Lung (tissue), 12 donors: ENCODE data around the gene ACOT7. TPM values are rescaled to one million over a fixed set of nuclear protein-coding genes. Genes with fewer than 3 reads are reported as not detected.

Experiments used
- ATAC-seq: fragments of 200-7000 bp; cut with Tn5 transposase; one replicate; pipeline ENCODE4 v1.9.1; 2020; ENCODE audit warnings: moderate number of reproducible peaks; ENCODE audit not compliant: insufficient read depth, low FRiP score
- DNase-seq, 3 donors: peaks; one replicate each; pipeline ENCODE4 v3.0.0-alpha.2; 2013 to 2017
- H3K27ac ChIP-seq, 2 donors: one replicate each; pipeline ENCODE4 v1.5.1; 2013; ENCODE audit warnings: mild to moderate bottlenecking in 2 of 2, moderate library complexity in 2 of 2, control low read depth in 1 of 2, inconsistent platforms in 1 of 2, low read depth in 1 of 2, low read length in 1 of 2
- H3K27me3 ChIP-seq, 3 donors: one replicate each; pipeline ENCODE4 v1.5.1; 2013; ENCODE audit warnings: low read length in 2 of 3; ENCODE audit not compliant: control insufficient read depth in 3 of 3, insufficient read depth in 3 of 3
- H3K36me3 ChIP-seq, 4 donors: one replicate each; pipeline ENCODE4 v1.5.1; 2013; ENCODE audit warnings: low read length in 4 of 4, mild to moderate bottlenecking in 1 of 4, moderate library complexity in 1 of 4; ENCODE audit not compliant: control insufficient read depth in 4 of 4, insufficient read depth in 4 of 4
- H3K4me1 ChIP-seq, 5 donors: one replicate each; pipeline ENCODE4 v1.5.1; 2013; ENCODE audit warnings: low read length in 5 of 5, mild to moderate bottlenecking in 2 of 5, moderate library complexity in 1 of 5; ENCODE audit not compliant: control insufficient read depth in 5 of 5, insufficient read depth in 5 of 5
- H3K4me3 ChIP-seq: one replicate; pipeline ENCODE4 v1.5.1; 2013; ENCODE audit warnings: mild to moderate bottlenecking, control low read depth, moderate library complexity
- H3K9ac ChIP-seq, 2 donors: one replicate each; pipeline ENCODE4 v1.5.1; 2013; ENCODE audit warnings: low read length in 2 of 2, control low read depth in 1 of 2; ENCODE audit not compliant: insufficient read depth in 1 of 2
- H3K9me3 ChIP-seq, 4 donors: one replicate each; pipeline ENCODE4 v1.5.1; 2013; ENCODE audit warnings: low read length in 3 of 4, mild to moderate bottlenecking in 1 of 4, moderate library complexity in 1 of 4; ENCODE audit not compliant: control insufficient read depth in 4 of 4, insufficient read depth in 3 of 4
- WGBS, 2 donors: extraction: QIAGEN DNeasy Blood & Tissue Kit; methylation state at CpG; one replicate each; pipeline ENCODE4 v1.1.7; 2013; 5-methylcytosine and 5-hydroxymethylcytosine counted together
- polyA plus RNA-seq, 2 donors: library from polyadenylated mRNA; stranded (reverse); fragments of 200-250 nt; gene quantifications; one replicate each; pipeline ENCODE4 v1.2.1, GENCODE V29; 2013
- total RNA-seq, 2 donors: library from RNA; depleted of rRNA in 1 of 2; stranded (reverse); fragments of >200 nt in 1 of 2; gene quantifications; one replicate each; pipeline ENCODE4 v1.2.1, GENCODE V29; 2014 to 2021
- TF ChIP-seq, protein P1 (sequence below): IDR thresholded peaks from 2 replicates; pipeline ENCODE4 v1.5.1; 2012; ENCODE audit warnings: mild to moderate bottlenecking; ENCODE audit errors: control extremely low read depth, extremely low read depth
- donor health status: control.
- donor health status: control.
- donor health status: Bipolar disorder and iron deficiency.
- donor health status: healthy.
- donor health status: DM: yes; HTN: yes; CAD: no.

The ACOT7 gene
- total and polyA plus RNA-seq, 4 donors, result 8.8 to 37.4 (median 23.1) TPM

DNA sequence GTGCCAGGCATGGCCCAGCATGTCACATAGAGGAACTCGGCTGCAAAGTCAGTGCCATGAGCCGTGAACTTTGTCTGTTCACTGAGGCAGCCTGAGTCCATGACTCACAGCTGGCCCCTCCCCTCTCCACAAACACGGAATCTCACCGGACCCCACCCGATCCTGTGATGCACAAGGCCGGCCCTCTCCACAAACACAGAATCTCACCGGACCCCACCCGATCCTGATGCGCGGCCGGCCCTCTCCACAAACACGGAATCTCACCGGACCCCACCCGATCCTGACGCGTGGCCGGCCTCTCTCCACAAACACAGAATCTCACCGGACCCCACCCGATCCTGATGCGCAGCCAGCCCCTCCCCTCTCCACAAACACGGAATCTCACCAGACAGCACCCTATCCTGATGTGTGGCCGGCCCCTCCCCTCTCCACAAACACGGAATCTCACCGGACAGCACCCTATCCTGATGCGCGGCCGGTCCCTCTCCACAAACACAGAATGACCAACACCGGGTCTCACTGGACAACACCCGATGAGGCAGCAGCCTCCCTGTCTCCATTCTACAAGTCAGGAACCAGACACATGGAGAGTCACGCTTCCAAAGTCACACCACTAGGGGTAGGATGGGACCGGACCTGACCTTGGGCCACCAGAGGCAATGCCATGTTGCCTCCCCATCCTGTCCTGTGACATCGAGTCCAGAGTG is 93.1 kb downstream of the ACOT7 start:
- Histone ChIP-seq H3K36me3 (no peaks in the 10 kb centered on the region), H3K9me3 (no peaks in the 10 kb centered on the region), H3K4me3 (no peak overlapping the region), H3K27ac (no peak overlapping the region), H3K4me1 (no peaks in the 10 kb centered on the region), H3K9ac (no peak overlapping the region), H3K27me3 (no peaks in the 10 kb centered on the region)
- WGBS, 2 donors, result 90 to 94% methylated on average over 32 of the region's 32 CpGs
- ATAC-seq (no peak), DNase-seq (no peak)
- TF ChIP-seq, protein P1, sequence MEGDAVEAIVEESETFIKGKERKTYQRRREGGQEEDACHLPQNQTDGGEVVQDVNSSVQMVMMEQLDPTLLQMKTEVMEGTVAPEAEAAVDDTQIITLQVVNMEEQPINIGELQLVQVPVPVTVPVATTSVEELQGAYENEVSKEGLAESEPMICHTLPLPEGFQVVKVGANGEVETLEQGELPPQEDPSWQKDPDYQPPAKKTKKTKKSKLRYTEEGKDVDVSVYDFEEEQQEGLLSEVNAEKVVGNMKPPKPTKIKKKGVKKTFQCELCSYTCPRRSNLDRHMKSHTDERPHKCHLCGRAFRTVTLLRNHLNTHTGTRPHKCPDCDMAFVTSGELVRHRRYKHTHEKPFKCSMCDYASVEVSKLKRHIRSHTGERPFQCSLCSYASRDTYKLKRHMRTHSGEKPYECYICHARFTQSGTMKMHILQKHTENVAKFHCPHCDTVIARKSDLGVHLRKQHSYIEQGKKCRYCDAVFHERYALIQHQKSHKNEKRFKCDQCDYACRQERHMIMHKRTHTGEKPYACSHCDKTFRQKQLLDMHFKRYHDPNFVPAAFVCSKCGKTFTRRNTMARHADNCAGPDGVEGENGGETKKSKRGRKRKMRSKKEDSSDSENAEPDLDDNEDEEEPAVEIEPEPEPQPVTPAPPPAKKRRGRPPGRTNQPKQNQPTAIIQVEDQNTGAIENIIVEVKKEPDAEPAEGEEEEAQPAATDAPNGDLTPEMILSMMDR, result no peak

- DNase-seq, result no peak
- Histone ChIP-seq H3K27me3 (no peaks in the 10 kb centered on the region), H3K4me1 (no peaks in the 10 kb centered on the region), H3K27ac (no peak overlapping the region), H3K36me3 (no peaks in the 10 kb centered on the region), H3K9ac (no peak overlapping the region), H3K4me3 (no peak overlapping the region), H3K9me3 (no peaks in the 10 kb centered on the region)
- TF ChIP-seq, protein P1, result no peak
- no peak for ATAC-seq
- WGBS, 2 donors, result 94% methylated on average over 15 of the region's 15 CpGs
Measured at GRCh38 chr1:6299557-6300165, 93.9 kb downstream of the ACOT7 start.

DNA sequence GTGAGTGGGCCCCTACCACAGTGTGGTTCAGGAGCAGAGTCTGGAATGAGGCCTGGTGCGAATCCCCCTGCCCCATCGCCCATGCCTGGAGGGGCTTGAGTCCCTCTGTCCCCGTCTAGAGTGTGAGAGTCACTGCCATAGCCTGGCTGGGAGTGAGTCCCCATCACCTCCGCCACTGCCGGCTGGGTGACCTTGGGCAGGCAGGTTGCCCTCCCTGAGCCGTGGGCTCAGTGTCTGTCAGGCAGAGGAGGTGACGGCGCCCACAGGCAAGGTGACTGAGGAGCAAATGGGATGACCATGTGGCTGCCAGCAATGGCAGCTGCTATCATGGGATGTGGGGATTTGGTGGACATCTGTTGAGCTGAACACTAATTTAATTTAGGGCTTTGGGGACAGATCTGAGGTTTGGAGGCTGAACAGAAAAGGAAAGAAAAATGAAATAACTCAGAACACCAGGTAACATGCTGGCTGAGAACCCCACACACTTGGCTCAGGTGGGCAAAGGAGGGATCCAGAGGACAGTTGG is 94.6 kb downstream of the ACOT7 start:
- DNase-seq (no peak), ATAC-seq (no peak)
- H3K9me3 ChIP-seq, result no peaks in the 10 kb centered on the region

More for the DNA sequence above, 94.6 kb downstream of the ACOT7 start:
- H3K4me3 ChIP-seq, result no peak overlapping the region
- 97 to 98% methylated on average over 8 of the region's 8 CpGs for WGBS, 2 donors
- no peak overlapping the region for H3K27ac ChIP-seq
- TF ChIP-seq, protein P1, result no peak
- no peaks in the 10 kb centered on the region for H3K4me1 ChIP-seq
- H3K9ac ChIP-seq, result no peak overlapping the region
- no peaks in the 10 kb centered on the region for H3K27me3 ChIP-seq
- H3K36me3 ChIP-seq, result peaks cover 0 to 2% (median 0%) of the 10 kb centered on the region in 4 donors
